Psoas muscle (tissue), 8 donors: ENCODE results near the gene HACL1. TPM values are rescaled to one million over a fixed set of nuclear protein-coding genes. Genes with fewer than 3 reads are reported as not detected.
A peak's percentile ranks its signal among the peaks of the same experiment; 100 is the strongest.

Experiments
- ATAC-seq, 4 donors: fragments of 200-7000 bp; cut with Tn5 transposase; one replicate each; pipeline ENCODE4 v1.9.1; 2020; ENCODE audit warnings: moderate library complexity in 3 of 4, mild to moderate bottlenecking in 2 of 4
- DNase-seq, 2 donors: peaks; one replicate each; pipeline ENCODE4 v3.0.0-alpha.2; 2020
- H3K27ac ChIP-seq: fragments of 200-600 bp; one replicate; pipeline ENCODE4 v1.8.0; 2022
- H3K27me3 ChIP-seq, 3 donors: fragments of 200-600 bp in 1 of 3; one replicate each; pipeline versions ENCODE4 v1.6.1 to v1.8.0; 2013 to 2022; ENCODE audit warnings: low read length in 2 of 3, mild to moderate bottlenecking in 2 of 3, moderate library complexity in 1 of 3; ENCODE audit not compliant: insufficient read depth in 3 of 3
- H3K36me3 ChIP-seq, 2 donors: fragments of 200-600 bp in 1 of 2; one replicate each; pipeline versions ENCODE4 v1.6.1 to v1.8.0; 2013 to 2022; ENCODE audit warnings: low read depth in 1 of 2, mild to moderate bottlenecking in 1 of 2, moderate library complexity in 1 of 2; ENCODE audit not compliant: insufficient read depth in 1 of 2
- H3K4me1 ChIP-seq: fragments of 200-600 bp; one replicate; pipeline ENCODE4 v1.8.0; 2022
- H3K4me3 ChIP-seq: fragments of 200-600 bp; one replicate; pipeline ENCODE4 v1.8.0; 2022; ENCODE audit warnings: mild to moderate bottlenecking
- H3K9me3 ChIP-seq: fragments of 200-600 bp; one replicate; pipeline ENCODE4 v1.8.0; 2022
- WGBS, 3 donors: extraction: QIAGEN DNeasy Blood & Tissue Kit; methylation state at CpG; one replicate each; pipeline versions ENCODE4 v1.1.6 to v1.1.7; 2013; 5-methylcytosine and 5-hydroxymethylcytosine counted together
- intact Hi-C, 2 donors: fragments of 100-400 bp; cut with DNase I; formaldehyde crosslinking; loops; one replicate each; pipeline versions ENCODE4 v1.11.0 to v1.14.2; 2022
- polyA plus RNA-seq, 3 donors: library from polyadenylated mRNA; stranded (reverse); fragments of 200-250 nt; gene quantifications; one replicate each; pipeline ENCODE4 v1.2.3, GENCODE V29; 2013
- total RNA-seq, 4 donors: library from RNA; stranded (reverse); fragmentation: NEBNext Ultra II Directional in 2 of 4; extraction: Animal tissue kit (Norgen Biotek cat#: 25700) in 2 of 4; gene quantifications; one replicate each; pipeline versions ENCODE4 v1.2.1 to v1.2.4, GENCODE V29; 2021 to 2023
- TF ChIP-seq, protein P1 (sequence below): fragments of 200-600 bp; IDR thresholded peaks from one replicate; pipeline ENCODE4 v1.8.0; 2022; ENCODE audit warnings: antibody characterized with exemption
- donor health status: healthy with polysubstance abuse.
- donor health status: DM: no; HTN: no; CAD: no; lungs with moderate emphysema.
- donor health status: Bipolar disorder and iron deficiency.
- donor health status: healthy.
- donor health status: DM: yes; HTN: yes; CAD: no.
- donor health status: DM: no; HTN: no; CAD: no.
- donor health status: DM: no; HTN: no; CAD: no.
- donor health status: DM: yes; HTN: yes; CAD: no.

Gene HACL1
- total and polyA plus RNA-seq, 7 donors, result 8.2 to 20.2 (median 17.5) TPM

DNA sequence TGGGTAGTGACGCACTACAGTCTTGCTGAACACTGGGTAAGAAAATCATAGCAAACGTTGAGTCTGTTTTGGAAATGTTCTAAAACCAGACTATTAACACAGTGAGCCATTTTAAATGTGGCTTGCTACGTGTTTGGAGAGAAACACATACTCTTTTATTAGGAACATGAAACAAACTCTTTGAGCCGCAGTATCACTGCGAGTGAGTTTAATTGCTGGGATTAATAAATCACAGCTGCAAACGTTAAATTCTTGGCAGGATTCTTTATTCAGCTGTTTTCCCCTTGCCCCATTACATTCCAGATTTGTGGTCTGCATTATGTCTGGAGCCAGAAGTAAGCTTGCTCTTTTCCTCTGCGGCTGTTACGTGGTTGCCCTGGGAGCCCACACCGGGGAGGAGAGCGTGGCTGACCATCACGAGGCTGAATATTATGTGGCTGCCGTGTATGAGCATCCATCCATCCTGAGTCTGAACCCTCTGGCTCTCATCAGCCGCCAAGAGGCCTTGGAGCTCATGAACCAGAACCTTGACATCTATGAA lies 33.8 kb upstream of the HACL1 start:
- TF ChIP-seq, protein P1, sequence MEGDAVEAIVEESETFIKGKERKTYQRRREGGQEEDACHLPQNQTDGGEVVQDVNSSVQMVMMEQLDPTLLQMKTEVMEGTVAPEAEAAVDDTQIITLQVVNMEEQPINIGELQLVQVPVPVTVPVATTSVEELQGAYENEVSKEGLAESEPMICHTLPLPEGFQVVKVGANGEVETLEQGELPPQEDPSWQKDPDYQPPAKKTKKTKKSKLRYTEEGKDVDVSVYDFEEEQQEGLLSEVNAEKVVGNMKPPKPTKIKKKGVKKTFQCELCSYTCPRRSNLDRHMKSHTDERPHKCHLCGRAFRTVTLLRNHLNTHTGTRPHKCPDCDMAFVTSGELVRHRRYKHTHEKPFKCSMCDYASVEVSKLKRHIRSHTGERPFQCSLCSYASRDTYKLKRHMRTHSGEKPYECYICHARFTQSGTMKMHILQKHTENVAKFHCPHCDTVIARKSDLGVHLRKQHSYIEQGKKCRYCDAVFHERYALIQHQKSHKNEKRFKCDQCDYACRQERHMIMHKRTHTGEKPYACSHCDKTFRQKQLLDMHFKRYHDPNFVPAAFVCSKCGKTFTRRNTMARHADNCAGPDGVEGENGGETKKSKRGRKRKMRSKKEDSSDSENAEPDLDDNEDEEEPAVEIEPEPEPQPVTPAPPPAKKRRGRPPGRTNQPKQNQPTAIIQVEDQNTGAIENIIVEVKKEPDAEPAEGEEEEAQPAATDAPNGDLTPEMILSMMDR, result no peak
- Histone ChIP-seq H3K4me3 (peak overlapping the region; percentile 44), H3K27me3 (no peaks in the 10 kb centered on the region), H3K9me3 (no peaks in the 10 kb centered on the region), H3K4me1 (peaks cover 74% of the 10 kb centered on the region), H3K27ac (peak overlapping the region; percentile 95), H3K36me3 (no peaks in the 10 kb centered on the region)
- DNase-seq (peak; percentile 32 to 68), ATAC-seq (peak; percentile 45 to 71 (median 58))
- intact Hi-C loops, result no loop called here
- 21 to 26% (median 23%) methylated on average over 13 of the region's 13 CpGs for WGBS, 3 donors

DNA sequence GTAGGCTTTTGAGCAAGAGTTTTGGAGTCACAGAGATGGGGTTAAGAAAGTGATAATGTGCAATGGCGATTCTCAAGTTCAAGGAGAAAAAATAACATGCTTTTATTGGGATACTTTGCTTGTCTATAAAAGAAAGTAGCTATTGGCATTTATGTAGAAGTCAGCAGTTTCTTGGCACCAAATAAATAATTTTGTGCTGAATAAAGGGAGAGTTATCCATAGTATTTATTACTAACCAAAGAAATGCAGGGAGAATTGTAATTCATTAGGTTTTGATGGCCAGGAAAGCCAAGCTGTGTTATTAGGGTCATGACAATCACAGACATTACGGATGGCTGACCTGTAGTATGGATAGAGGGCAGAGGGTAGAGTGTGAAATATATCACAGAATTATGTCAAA lies 33.3 kb upstream of the HACL1 start:
- TF ChIP-seq, protein P1, result no peak
- no peaks in the 10 kb centered on the region for H3K27me3 ChIP-seq
- peak overlapping the region; percentile 12 for H3K4me3 ChIP-seq
- H3K36me3 ChIP-seq, result no peaks in the 10 kb centered on the region
- ATAC-seq, result peak in 2 of 4 donors; percentile 1 to 2
- WGBS, 3 donors, result 23 to 38% (median 23%) methylated on average over 2 of the region's 2 CpGs
- H3K9me3 ChIP-seq, result no peaks in the 10 kb centered on the region
- intact Hi-C loops, result loop anchor here (1.0 to 5.0 kb wide), 4 partner anchors 38 to 613 kb away; no protein-coding TSS in a partner anchor
- DNase-seq, result no peak
- peak overlapping the region; percentile 95 for H3K27ac ChIP-seq
- peaks cover 74% of the 10 kb centered on the region for H3K4me1 ChIP-seq

DNA sequence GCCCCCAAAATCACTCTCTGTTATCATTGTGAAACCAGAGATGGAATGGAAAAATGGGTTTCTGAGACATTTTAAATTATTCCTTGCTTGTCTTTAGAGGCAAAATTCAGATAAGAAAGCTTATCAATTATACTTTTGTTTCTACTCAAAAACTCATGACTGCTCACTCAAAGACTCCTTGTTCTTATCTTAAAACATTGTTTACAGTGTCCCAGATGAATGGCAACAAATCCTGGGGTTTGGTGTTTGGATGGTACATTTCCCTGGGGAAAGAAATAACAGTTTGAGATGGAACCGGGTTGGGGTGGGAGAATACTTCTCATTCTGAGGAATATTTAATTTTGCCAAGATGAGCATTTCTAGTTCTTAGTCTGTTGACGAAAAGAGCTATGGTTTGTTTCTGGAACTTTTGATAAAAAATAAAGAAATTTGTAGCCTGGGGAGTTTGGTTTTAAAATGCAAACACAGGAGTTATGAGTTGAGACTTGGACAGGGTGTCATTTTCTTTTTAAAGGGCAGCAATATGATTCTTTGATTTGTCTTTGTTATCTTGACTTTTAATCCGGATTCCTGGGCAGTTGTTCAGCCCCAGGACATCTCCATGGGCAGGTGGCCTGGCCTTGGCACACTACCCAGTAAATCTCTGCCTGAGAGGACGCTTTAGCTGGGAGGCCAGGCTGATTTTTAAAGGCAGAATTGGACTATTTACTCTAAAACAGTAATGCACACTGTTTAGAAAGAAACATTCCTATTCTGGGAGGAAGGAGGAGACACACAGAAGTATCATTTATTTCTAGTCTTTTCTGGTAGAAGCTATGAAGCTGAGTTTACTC lies 32.6 kb upstream of the HACL1 start:
- DNase-seq (no peak), ATAC-seq (no peak)
- WGBS, 3 donors, result 17 to 20% (median 17%) methylated on average over 4 of the region's 4 CpGs
- intact Hi-C loops, result loop anchor here (1.0 to 5.0 kb wide), 4 partner anchors 38 to 613 kb away; no protein-coding TSS in a partner anchor
- H3K27ac ChIP-seq, result peak overlapping the region; percentile 95
- H3K4me3 ChIP-seq, result peak overlapping the region; percentile 12
- TF ChIP-seq, protein P1, result no peak
- H3K4me1 ChIP-seq, result peaks cover 70% of the 10 kb centered on the region
- no peaks in the 10 kb centered on the region for H3K27me3 ChIP-seq
- no peaks in the 10 kb centered on the region for H3K9me3 ChIP-seq
- H3K36me3 ChIP-seq, result no peaks in the 10 kb centered on the region

DNA sequence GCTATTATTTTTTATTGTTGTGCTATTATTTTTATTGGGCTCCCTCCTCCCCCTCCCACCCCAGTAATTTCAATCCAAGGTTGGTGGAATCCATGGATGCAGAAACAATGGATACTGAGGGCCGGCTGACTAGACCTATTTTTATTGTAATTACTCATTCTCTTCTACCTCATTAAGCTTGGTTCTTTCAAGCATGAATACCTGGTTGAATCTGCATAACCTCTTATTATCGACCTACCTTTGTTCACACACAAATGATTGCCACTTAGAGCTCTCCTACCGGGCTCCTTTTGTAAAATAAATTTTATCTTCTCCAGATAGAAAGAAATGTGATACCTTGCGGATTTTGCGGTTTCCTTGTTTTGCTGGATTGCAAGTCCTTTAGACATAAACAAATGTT lies 31.8 kb upstream of the HACL1 start:
- Histone ChIP-seq H3K4me1 (peaks cover 62% of the 10 kb centered on the region), H3K27me3 (no peaks in the 10 kb centered on the region), H3K4me3 (no peak overlapping the region), H3K27ac (peak overlapping the region; percentile 95), H3K9me3 (no peaks in the 10 kb centered on the region), H3K36me3 (peaks cover 0 to 2% of the 10 kb centered on the region in 2 donors)
- ATAC-seq, result no peak
- TF ChIP-seq, protein P1, result no peak
- DNase-seq, result no peak
- intact Hi-C loops, result loop anchor here (5.0 kb wide), 3 partner anchors 39 to 614 kb away; no protein-coding TSS in a partner anchor
- 76 to 86% (median 83%) methylated on average over 5 of the region's 5 CpGs for WGBS, 3 donors
